Measurements from ENCODE around the gene LRRC36. TPM values are rescaled to one million over a fixed set of nuclear protein-coding genes. Genes with fewer than 3 reads are reported as not detected.

Gene LRRC36
- total RNA-seq, 3 donors from 2014 or later (not counting 1 experiment from before 2014, with no cell fraction given) = not detected

DNA sequence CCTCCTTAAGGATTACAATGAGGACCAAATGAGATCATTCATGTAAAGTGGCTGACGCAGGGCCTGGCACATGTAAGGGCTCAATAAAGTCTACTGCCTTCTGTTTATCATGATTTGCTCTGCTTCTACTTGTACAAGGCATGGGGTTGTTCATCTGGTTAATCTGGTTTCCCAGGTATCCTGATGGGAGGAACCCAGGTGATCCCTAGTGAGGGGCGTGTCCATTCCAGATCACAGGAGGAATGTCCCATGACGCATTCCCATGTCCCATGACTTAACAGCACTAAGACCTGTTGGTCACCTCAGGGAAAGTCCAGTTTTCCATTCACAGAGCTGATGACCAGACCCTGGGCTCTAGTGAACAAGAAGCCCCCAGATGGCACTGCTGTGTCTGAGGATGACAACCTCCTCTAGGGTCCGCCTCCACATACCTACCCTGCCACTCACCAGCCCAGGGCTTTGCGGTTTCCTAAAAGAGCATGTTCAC, 78.2 kb downstream of the LRRC36 start:
- H3K36me3 Mint-ChIP-seq = no peaks in the 10 kb centered on the region
- WGBS (ENCODE audit: insufficient coverage) = 98% methylated on average over 5 of the region's 5 CpGs
- DNase-seq = no peak
- Histone ChIP-seq H3K4me1 (ENCODE audit: control insufficient read depth, insufficient read depth, low read length) (no peaks in the 10 kb centered on the region), H3K36me3 (ENCODE audit: control insufficient read depth, insufficient read depth, low read length) (no peaks in the 10 kb centered on the region), H3K9me3 (ENCODE audit: control insufficient read depth, insufficient read depth, low read length) (no peaks in the 10 kb centered on the region), H3K4me3 (ENCODE audit: low read length) (no peak overlapping the region), H3K27me3 (ENCODE audit: control insufficient read depth, insufficient read depth, low read length) (no peaks in the 10 kb centered on the region), H3K27ac (ENCODE audit: low read length) (no peak overlapping the region)
- H3K27ac Mint-ChIP-seq = no peak overlapping the region
- ATAC-seq = no peak
- peaks cover 0 to 4% of the 10 kb centered on the region in 2 donors for H3K4me1 Mint-ChIP-seq
- intact Hi-C loops (cut with micrococcal nuclease) = no loop called here
- H3K4me3 Mint-ChIP-seq = no peak overlapping the region
- peaks cover 0 to 5% of the 10 kb centered on the region in 2 donors for H3K27me3 Mint-ChIP-seq (ENCODE audit: low read depth in 2 of 2)
- H3K9me3 Mint-ChIP-seq = no peaks in the 10 kb centered on the region
- TF ChIP-seq, protein P1, sequence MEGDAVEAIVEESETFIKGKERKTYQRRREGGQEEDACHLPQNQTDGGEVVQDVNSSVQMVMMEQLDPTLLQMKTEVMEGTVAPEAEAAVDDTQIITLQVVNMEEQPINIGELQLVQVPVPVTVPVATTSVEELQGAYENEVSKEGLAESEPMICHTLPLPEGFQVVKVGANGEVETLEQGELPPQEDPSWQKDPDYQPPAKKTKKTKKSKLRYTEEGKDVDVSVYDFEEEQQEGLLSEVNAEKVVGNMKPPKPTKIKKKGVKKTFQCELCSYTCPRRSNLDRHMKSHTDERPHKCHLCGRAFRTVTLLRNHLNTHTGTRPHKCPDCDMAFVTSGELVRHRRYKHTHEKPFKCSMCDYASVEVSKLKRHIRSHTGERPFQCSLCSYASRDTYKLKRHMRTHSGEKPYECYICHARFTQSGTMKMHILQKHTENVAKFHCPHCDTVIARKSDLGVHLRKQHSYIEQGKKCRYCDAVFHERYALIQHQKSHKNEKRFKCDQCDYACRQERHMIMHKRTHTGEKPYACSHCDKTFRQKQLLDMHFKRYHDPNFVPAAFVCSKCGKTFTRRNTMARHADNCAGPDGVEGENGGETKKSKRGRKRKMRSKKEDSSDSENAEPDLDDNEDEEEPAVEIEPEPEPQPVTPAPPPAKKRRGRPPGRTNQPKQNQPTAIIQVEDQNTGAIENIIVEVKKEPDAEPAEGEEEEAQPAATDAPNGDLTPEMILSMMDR (IDR thresholded peaks at IDR 0.05) = no peak

DNA sequence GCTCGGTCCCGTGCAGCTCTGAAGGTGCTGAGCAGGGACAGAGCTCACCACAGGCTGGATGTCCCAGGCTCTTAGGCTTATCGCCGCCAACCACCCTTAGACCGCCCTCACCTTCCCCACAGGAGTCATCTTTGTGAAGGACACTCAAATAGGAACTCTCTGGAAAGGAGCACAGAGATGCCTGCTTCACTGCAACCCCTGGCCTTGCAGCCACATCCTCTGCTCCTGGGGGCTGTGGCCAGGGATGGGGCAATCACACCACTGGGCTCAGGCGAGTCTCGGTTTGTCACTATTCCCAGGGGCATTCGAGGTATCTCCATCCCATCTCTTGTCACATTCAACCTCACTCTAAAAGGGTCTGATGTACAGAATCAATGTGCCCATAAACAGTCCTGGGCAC, 78.7 kb downstream of the LRRC36 start:
- WGBS (ENCODE audit: insufficient coverage) = 90% methylated on average over 8 of the region's 8 CpGs
- Histone ChIP-seq H3K4me1 (ENCODE audit: control insufficient read depth, insufficient read depth, low read length) (no peaks in the 10 kb centered on the region), H3K36me3 (ENCODE audit: control insufficient read depth, insufficient read depth, low read length) (no peaks in the 10 kb centered on the region), H3K9me3 (ENCODE audit: control insufficient read depth, insufficient read depth, low read length) (no peaks in the 10 kb centered on the region), H3K4me3 (ENCODE audit: low read length) (no peak overlapping the region), H3K27me3 (ENCODE audit: control insufficient read depth, insufficient read depth, low read length) (no peaks in the 10 kb centered on the region), H3K27ac (ENCODE audit: low read length) (no peak overlapping the region)
- TF ChIP-seq, protein P1 (IDR thresholded peaks at IDR 0.05) = no peak
- DNase-seq (no peak), ATAC-seq (no peak)
- intact Hi-C loops (cut with micrococcal nuclease) = no loop called here
- Mint-ChIP-seq H3K27ac (no peak overlapping the region), H3K27me3 (ENCODE audit: low read depth in 2 of 2) (peaks cover 0 to 5% of the 10 kb centered on the region in 2 donors), H3K4me3 (no peak overlapping the region), H3K4me1 (peaks cover 0 to 4% of the 10 kb centered on the region in 2 donors), H3K36me3 (no peaks in the 10 kb centered on the region), H3K9me3 (no peaks in the 10 kb centered on the region)

DNA sequence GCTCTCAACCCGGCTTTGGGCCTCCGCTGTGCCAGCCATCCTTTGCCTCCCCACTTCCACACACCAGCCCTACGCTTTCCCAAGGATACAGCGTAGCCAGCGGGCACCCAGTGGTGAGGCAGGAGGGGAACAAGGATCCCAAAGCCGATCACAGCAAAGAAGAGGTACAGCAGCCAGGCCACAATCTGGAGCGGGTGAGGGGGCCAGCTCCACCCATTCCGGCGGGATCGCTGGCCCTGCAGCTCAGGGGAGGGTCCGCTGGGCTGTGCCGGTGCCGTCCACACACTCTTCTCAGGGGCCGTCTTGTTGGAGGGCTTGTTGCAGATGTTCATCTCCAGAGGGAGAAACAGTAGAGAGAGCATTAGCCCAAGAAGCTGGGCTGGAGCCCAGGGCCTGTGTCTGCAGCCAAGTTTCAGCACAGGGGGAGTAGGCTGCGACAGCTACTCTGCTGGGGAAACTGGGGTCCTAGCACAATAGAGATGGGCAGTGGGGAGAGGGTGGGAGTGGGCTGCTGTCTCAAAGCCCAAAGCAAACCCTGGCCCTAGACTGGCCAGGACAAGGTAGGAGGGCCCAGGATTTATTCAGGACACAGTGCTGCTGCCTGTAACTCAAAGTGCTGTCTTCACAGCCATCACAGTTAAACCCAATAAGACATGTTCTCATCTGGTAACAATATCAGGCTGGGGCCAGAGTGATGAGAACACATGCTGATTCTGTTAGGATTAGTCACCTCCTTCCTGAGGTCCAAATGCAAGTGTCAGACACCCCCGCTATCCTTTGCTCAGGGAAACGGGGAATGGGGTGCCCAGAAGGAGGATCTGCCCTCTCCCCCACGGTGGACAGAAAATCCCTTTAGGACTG, 79.7 kb downstream of the LRRC36 start:
- no peak for DNase-seq
- WGBS (ENCODE audit: insufficient coverage) = 90% methylated on average over 18 of the region's 18 CpGs
- no peak overlapping the region for H3K4me3 Mint-ChIP-seq
- H3K27me3 Mint-ChIP-seq (ENCODE audit: low read depth in 2 of 2) = peaks cover 0 to 5% of the 10 kb centered on the region in 2 donors
- H3K9me3 ChIP-seq (ENCODE audit: control insufficient read depth, insufficient read depth, low read length) = no peaks in the 10 kb centered on the region
- H3K4me1 ChIP-seq (ENCODE audit: control insufficient read depth, insufficient read depth, low read length) = no peaks in the 10 kb centered on the region
- no peak overlapping the region for H3K27ac Mint-ChIP-seq
- no peaks in the 10 kb centered on the region for H3K36me3 ChIP-seq (ENCODE audit: control insufficient read depth, insufficient read depth, low read length)
- TF ChIP-seq, protein P1 (IDR thresholded peaks at IDR 0.05) = no peak
- no peak for ATAC-seq
- peaks cover 0 to 4% of the 10 kb centered on the region in 2 donors for H3K4me1 Mint-ChIP-seq
- intact Hi-C loops (cut with micrococcal nuclease) = no loop called here
- no peaks in the 10 kb centered on the region for H3K9me3 Mint-ChIP-seq
- H3K36me3 Mint-ChIP-seq = no peaks in the 10 kb centered on the region
- H3K4me3 ChIP-seq (ENCODE audit: low read length) = no peak overlapping the region
- no peaks in the 10 kb centered on the region for H3K27me3 ChIP-seq (ENCODE audit: control insufficient read depth, insufficient read depth, low read length)
- no peak overlapping the region for H3K27ac ChIP-seq (ENCODE audit: low read length)
